Ishikawa (cell line): ENCODE results near the gene SLCO2A1.
A peak's percentile ranks its signal among the peaks of the same experiment; 100 is the strongest.

Source experiments
- CEBPB ChIP-seq: IDR thresholded peaks from 2 replicates; pipeline ENCODE4 v1.6.1; 2012
- CREB1 ChIP-seq: IDR thresholded peaks from 2 replicates; pipeline ENCODE4 v1.6.1; 2012; ENCODE audit warnings: low read depth
- EP300 ChIP-seq: IDR thresholded peaks from 2 replicates; pipeline ENCODE4 v1.6.1; 2012; ENCODE audit warnings: borderline replicate concordance
- MAX ChIP-seq: IDR thresholded peaks from 2 replicates; pipeline ENCODE4 v1.6.1; 2012
- REST ChIP-seq: IDR thresholded peaks from 2 replicates; pipeline ENCODE4 v1.6.1; 2012; ENCODE audit warnings: low read depth, mild to moderate bottlenecking
- TCF12 ChIP-seq: IDR thresholded peaks from 2 replicates; pipeline ENCODE4 v1.6.1; 2012; ENCODE audit warnings: low read depth
- USF1 ChIP-seq: IDR thresholded peaks from 2 replicates; pipeline ENCODE4 v1.6.1; 2012

GRCh38 chr3:134008630-134009156 lies 21.0 kb downstream of the SLCO2A1 start:
- no peak for TF ChIP-seq REST
- no peak for TF ChIP-seq USF1
- TF ChIP-seq CREB1 = no peak
- peak; percentile 95 for TF ChIP-seq EP300
- TF ChIP-seq MAX = peak; percentile 19; the same call in 1 of the 2 replicates
- peak; percentile 86 for TF ChIP-seq TCF12
- no peak for TF ChIP-seq CEBPB
